Left ventricle myocardium inferior (tissue), 1 donor: ENCODE results near the gene WBP4. TPM values are rescaled to one million over a fixed set of nuclear protein-coding genes. Genes with fewer than 3 reads are reported as not detected.
"Not testable (repeated sequence)": the region's sequence is repeated elsewhere in the genome, so short reads cannot be mapped to it uniquely, and the experiment has no call there.

Experiments used
- DNase-seq: peaks from one replicate; pipeline ENCODE4 v3.0.0-alpha.2; 2020
- H3K27ac ChIP-seq: fragments of 200-600 bp; replicated peaks from 2 replicates; pipeline ENCODE4 v1.8.0; 2021
- H3K27me3 ChIP-seq: fragments of 200-600 bp; 2 replicates; pipeline ENCODE4 v1.8.0; 2021; ENCODE audit warnings: low read depth
- H3K36me3 ChIP-seq: fragments of 200-600 bp; 2 replicates; pipeline ENCODE4 v1.8.0; 2021
- H3K4me1 ChIP-seq: fragments of 200-600 bp; 2 replicates; pipeline ENCODE4 v1.8.0; 2021
- H3K4me3 ChIP-seq: fragments of 200-600 bp; 2 replicates; pipeline ENCODE4 v1.8.0; 2021; ENCODE audit warnings: mild to moderate bottlenecking, moderate library complexity
- H3K9me3 ChIP-seq: fragments of 200-600 bp; replicated peaks from 2 replicates; pipeline ENCODE4 v1.8.0; 2021
- intact Hi-C: fragments of 100-400 bp; cut with micrococcal nuclease; formaldehyde crosslinking; loops from one replicate; pipeline ENCODE4 v1.11.0; 2022
- microRNA-seq: library from miRNA; unstranded; fragments of <30 nt; microRNA quantifications from one replicate; pipeline ENCODE4 v1.2.0, GENCODE V29; 2020
- total RNA-seq: library from RNA; stranded (reverse); fragmentation: NEBNext Ultra II Directional; extraction: Animal tissue kit (Norgen Biotek cat#: 25700); gene quantifications from one replicate; pipeline ENCODE4 v1.2.1, GENCODE V29; 2021
- TF ChIP-seq, protein P1 (sequence below): fragments of 200-600 bp; IDR thresholded peaks from 2 replicates; pipeline ENCODE4 v1.8.0; 2021; ENCODE audit warnings: antibody characterized with exemption, mild to moderate bottlenecking, borderline replicate concordance
- donor health status: DM: no; HTN: yes; CAD: no; lungs with severe emphysema.

Gene WBP4
- total RNA-seq, 1 donor from 2014 or later = 22.6 TPM

- H3K4me3 ChIP-seq = no peak overlapping the region
- TF ChIP-seq, protein P1, sequence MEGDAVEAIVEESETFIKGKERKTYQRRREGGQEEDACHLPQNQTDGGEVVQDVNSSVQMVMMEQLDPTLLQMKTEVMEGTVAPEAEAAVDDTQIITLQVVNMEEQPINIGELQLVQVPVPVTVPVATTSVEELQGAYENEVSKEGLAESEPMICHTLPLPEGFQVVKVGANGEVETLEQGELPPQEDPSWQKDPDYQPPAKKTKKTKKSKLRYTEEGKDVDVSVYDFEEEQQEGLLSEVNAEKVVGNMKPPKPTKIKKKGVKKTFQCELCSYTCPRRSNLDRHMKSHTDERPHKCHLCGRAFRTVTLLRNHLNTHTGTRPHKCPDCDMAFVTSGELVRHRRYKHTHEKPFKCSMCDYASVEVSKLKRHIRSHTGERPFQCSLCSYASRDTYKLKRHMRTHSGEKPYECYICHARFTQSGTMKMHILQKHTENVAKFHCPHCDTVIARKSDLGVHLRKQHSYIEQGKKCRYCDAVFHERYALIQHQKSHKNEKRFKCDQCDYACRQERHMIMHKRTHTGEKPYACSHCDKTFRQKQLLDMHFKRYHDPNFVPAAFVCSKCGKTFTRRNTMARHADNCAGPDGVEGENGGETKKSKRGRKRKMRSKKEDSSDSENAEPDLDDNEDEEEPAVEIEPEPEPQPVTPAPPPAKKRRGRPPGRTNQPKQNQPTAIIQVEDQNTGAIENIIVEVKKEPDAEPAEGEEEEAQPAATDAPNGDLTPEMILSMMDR = no peak
- DNase-seq = no peak
- H3K27me3 ChIP-seq = no peaks in the 10 kb centered on the region
- H3K9me3 ChIP-seq = no peaks in the 10 kb centered on the region
- intact Hi-C loops = no loop called here
- no peaks in the 10 kb centered on the region for H3K36me3 ChIP-seq
- H3K27ac ChIP-seq = peak overlapping the region; percentile 93
- peaks cover 57% of the 10 kb centered on the region for H3K4me1 ChIP-seq
Measured at GRCh38 chr13:41127701-41128100, 66.4 kb downstream of the WBP4 start.

- TF ChIP-seq, protein P1 = no peak
- no peaks in the 10 kb centered on the region for H3K9me3 ChIP-seq
- H3K4me1 ChIP-seq = peaks cover 66% of the 10 kb centered on the region
- no peaks in the 10 kb centered on the region for H3K36me3 ChIP-seq
- no peaks in the 10 kb centered on the region for H3K27me3 ChIP-seq
- peak overlapping the region; percentile 93 for H3K27ac ChIP-seq
- DNase-seq = no peak
- peak overlapping the region; percentile 87 for H3K4me3 ChIP-seq
- intact Hi-C loops = loop anchor here (5.0 kb wide), 1 partner anchor 62 kb away; the partner anchor contains the start of gene KBTBD7
Measured at GRCh38 chr13:41130356-41130755, 69.0 kb downstream of the WBP4 start.

GRCh38 chr13:41131189-41131588 lies 69.9 kb downstream of the WBP4 start:
- Histone ChIP-seq H3K4me3 (peak overlapping the region; percentile 87), H3K27ac (peak overlapping the region; percentile 93), H3K4me1 (peaks cover 66% of the 10 kb centered on the region)
- intact Hi-C loops = loop anchor here (5.0 kb wide), 1 partner anchor 61 kb away; the partner anchor contains the start of gene KBTBD7
- not testable (repeated sequence) for DNase-seq, H3K36me3 ChIP-seq, H3K27me3 ChIP-seq, H3K9me3 ChIP-seq

- not testable (repeated sequence) for H3K27me3 ChIP-seq, H3K36me3 ChIP-seq, H3K9me3 ChIP-seq
- peak overlapping the region; percentile 93 for H3K27ac ChIP-seq
- intact Hi-C loops = loop anchor here (5.0 kb wide), 1 partner anchor 60 kb away; the partner anchor contains the start of gene KBTBD7
- peak overlapping the region; percentile 87 for H3K4me3 ChIP-seq
- H3K4me1 ChIP-seq = peaks cover 66% of the 10 kb centered on the region
- peak; percentile 53 for DNase-seq
Measured at GRCh38 chr13:41131660-41132511, 70.6 kb downstream of the WBP4 start.

DNA sequence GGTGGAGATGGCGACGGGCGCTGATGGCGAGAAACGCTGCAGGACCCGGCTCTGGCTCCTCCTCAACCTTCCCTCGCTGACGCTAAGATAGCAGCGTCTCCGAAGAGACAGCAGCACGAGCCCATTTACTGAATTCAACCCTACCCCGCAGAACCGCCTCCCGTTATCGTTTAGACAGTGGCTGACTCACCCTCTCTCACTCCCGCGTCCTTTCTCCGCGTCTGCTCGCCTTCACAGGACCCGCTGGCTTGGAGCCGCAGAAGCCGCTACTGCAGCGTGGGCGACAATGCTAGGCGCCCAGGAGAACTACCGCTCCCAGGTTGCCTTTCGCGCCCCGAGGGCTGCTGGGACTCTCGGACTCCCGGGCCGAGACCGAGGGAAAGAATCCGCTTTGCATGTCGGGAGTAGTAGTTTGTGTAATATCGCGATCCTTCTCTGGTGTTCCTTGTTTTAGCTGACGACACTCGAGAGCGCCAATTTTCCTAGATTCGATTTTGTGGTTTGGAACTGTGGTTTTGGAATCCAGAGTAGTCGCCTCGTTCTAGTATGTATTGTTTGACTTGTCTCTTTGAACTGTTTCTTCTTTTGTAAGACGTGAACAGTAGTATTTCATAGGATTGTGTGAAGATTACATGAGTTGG lies 71.3 kb downstream of the WBP4 start, which contains the start of gene KBTBD6:
TSS of gene KBTBD6 (minus strand) at position 291 of the 641 bp plus-strand sequence. CDS start 291 bp downstream, outside the sequence.
- Histone ChIP-seq H3K27me3 (no peaks in the 10 kb centered on the region), H3K4me1 (peaks cover 58% of the 10 kb centered on the region), H3K36me3 (no peaks in the 10 kb centered on the region), H3K27ac (peak within 1 kb of the TSS; percentile 93), H3K9me3 (no peaks in the 10 kb centered on the region), H3K4me3 (peak within 1 kb of the TSS; percentile 87)
- intact Hi-C loops = loop anchor here (5.0 kb wide), 1 partner anchor 60 kb away; the partner anchor contains the start of gene KBTBD7
- TF ChIP-seq, protein P1 = no peak
- DNase-seq = peak; percentile 96

Small RNA genes lying within 50 kb of the gene (microRNA-seq; reads per million reads assigned to microRNA genes)
- gene MIR3168 = not detected

Other genes with a start within 250 kb of the WBP4 start
- 31.1 TPM for gene ELF1, start 42.2 kb upstream of the WBP4 start, total RNA-seq
- 5.3 TPM for gene KBTBD6, start 71.3 kb downstream of the WBP4 start, total RNA-seq
- 5.2 TPM for gene KBTBD7, start 133.1 kb downstream of the WBP4 start, total RNA-seq
- gene MTRF1, start 202.1 kb downstream of the WBP4 start, total RNA-seq = 13.2 TPM
- 6.5 TPM for gene NAA16, start 249.8 kb downstream of the WBP4 start, total RNA-seq